Measurements from ENCODE around the gene FBXO38.

FBXO38 gene

DNA sequence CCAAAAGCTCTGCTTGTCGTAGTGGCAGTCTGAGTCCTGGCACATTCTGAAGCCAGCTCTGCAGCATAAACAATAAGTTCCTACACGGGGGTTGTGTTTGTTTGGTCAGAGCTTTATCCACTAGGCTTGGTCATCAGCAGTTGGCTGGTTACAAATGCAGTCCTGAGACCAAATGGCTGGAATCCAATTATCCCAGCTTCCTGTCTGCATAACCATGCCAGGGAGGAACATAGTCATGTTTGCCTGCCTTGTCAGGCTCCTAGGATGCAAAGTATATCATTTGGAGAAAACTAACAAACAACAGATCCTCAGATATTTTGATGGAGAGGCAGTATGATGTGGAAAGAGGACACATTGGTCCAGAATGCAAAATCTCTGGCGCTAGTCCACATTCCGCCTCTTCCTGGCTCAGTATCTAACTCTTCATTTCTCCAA, 85.8 kb downstream of the FBXO38 start:
- peak; percentile 44 for DNase-seq (ENCODE audit: extremely low read depth, low read depth)
- TF ChIP-seq, protein P1, sequence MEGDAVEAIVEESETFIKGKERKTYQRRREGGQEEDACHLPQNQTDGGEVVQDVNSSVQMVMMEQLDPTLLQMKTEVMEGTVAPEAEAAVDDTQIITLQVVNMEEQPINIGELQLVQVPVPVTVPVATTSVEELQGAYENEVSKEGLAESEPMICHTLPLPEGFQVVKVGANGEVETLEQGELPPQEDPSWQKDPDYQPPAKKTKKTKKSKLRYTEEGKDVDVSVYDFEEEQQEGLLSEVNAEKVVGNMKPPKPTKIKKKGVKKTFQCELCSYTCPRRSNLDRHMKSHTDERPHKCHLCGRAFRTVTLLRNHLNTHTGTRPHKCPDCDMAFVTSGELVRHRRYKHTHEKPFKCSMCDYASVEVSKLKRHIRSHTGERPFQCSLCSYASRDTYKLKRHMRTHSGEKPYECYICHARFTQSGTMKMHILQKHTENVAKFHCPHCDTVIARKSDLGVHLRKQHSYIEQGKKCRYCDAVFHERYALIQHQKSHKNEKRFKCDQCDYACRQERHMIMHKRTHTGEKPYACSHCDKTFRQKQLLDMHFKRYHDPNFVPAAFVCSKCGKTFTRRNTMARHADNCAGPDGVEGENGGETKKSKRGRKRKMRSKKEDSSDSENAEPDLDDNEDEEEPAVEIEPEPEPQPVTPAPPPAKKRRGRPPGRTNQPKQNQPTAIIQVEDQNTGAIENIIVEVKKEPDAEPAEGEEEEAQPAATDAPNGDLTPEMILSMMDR (IDR thresholded peaks at IDR 0.05; ENCODE audit: low read depth, low read length), result no peak

DNA sequence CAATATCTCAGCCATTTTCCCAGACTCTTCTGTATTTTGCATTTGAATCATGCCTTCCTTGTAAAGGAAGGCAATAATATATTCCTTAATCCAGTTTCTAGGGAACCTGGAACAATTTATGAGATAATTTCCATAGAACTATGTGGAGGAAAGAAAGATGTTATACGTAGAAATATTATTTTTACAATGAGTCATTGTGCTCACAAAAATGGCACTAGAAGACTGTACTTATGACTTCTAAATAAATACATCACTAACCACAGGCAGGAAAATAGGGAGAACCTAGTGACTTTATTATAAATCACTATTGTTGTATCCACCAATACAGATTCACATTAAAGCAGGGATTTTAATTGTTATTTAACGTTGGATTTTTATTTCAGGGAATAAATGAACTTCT, 87.6 kb downstream of the FBXO38 start:
- TF ChIP-seq, protein P1 (IDR thresholded peaks at IDR 0.05; ENCODE audit: low read depth, low read length), result no peak
- no peak for DNase-seq (ENCODE audit: extremely low read depth, low read depth)

DNA sequence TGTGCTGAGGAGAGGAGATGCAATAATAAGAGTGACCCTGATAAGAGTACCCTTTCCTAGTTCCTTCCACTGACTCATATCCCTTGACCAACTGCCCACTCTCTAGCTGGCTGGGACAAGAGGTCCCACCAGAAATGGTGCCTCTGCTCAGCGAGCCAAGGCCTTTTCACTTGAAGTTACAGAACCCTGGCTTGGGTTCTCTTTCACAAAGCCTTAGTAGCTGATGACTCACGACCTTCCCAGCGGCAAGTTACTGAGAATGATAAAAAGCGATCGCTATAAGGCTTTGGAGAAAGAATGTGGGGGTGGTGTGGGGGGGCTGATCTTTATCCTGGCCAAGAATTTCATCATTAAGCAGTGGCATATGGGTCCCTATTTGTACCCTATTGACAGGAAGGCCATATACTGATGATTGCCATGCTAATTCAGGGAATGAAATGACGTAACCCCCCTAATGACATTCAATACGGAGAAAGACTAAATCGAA, 90.3 kb downstream of the FBXO38 start:
- TF ChIP-seq, protein P1 (IDR thresholded peaks at IDR 0.05; ENCODE audit: low read depth, low read length), result no peak
- peak; percentile 59 for DNase-seq (ENCODE audit: extremely low read depth, low read depth)

DNA sequence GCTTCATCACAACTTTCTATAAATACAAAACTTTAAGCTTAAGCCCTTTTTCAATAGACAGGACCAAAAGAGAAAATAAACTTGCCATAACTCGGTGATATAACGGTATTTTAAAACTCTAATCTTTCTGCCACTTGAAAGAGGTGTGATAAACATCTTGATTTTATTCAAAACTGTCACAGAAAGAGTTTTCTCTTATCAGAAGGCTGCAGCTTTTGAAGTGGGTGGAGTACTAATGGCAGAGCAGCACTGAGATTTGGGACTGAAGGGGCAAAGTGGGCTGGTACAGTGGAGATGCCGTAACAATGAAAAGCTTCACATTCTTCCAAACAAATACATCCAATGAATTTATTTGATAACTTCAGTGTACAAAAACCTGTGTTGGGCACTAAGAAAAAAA, 92.5 kb downstream of the FBXO38 start:
- TF ChIP-seq, protein P1 (IDR thresholded peaks at IDR 0.05; ENCODE audit: low read depth, low read length), result no peak
- no peak for DNase-seq (ENCODE audit: extremely low read depth, low read depth)

DNA sequence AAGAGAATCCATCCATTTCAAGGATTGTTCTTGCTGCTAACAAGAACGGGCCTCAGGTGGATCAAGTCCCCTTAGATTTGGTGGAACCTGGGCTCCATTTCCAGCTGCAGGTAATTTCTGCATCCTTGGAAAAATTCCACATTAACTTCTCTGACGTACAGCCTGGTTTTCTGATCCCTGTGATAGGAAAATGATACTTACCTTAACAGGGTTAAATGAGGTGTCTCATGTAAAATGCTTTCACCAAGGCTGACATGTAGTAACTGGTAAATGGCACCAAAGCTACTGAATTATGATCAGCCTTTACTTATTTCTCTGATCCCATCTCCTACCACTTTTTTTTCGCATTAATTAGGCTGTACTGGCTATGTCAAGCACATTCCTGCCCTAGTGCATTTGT, 93.7 kb downstream of the FBXO38 start:
- DNase-seq (ENCODE audit: extremely low read depth, low read depth), result no peak
- TF ChIP-seq, protein P1 (IDR thresholded peaks at IDR 0.05; ENCODE audit: low read depth, low read length), result no peak

DNA sequence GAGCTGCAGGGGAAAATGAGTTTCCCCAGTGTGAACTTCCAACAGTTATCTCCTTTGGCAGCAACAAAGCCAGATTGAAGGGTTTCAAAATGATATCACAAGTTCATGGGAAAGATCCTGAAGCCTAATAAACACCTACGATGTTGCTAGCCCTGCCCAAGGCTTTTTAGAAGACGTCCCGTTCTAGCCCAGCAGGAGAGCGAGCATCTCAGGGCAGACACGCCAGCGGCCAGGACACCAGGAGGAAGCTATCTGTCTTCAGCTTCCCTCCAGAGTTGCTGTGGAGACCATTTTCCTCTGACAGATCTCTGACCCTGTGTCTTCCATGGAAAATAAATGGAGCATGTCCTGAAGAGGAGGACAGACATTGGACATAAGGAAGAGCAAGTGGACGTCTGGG, 98.4 kb downstream of the FBXO38 start:
- TF ChIP-seq, protein P1 (IDR thresholded peaks at IDR 0.05; ENCODE audit: low read depth, low read length), result no peak
- DNase-seq (ENCODE audit: extremely low read depth, low read depth), result no peak

DNA sequence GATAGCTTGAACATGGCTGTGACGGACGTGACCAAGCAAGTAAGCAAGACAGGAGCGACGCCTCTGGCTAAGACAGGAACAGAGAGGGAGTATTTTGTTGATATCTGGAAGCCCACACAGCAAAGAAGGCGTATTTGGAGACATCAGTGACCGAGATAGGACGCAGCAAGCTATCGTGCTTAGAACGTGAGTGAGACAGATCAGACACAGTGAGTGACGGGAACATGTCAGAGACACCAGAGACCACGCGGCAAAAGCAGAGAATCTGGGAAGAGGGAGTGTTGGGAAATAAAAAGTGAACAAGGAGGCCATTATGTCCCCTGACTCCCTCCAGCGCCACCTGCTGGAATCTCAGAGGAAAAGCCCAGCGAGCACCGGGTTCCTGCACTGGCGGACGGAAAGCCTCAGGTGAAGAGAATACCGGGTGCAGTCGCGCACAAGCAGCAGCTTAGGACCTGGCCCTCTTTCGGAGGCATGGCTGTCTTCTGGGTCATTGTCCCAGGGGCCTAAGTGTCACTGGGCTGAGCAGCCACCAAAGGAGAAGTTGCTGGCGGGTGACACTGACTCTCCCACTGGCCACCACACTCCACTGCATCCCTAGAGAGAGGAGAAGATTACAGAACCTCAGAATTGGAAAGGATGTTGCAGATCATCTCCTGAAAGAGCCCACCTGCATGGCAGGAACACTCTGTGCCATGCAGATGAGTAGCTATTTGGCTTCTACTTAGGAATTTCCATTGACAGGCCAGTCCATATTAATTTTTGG, 99.1 kb downstream of the FBXO38 start:
- no peak for DNase-seq (ENCODE audit: extremely low read depth, low read depth)
- TF ChIP-seq, protein P1 (IDR thresholded peaks at IDR 0.05; ENCODE audit: low read depth, low read length), result peak; percentile 75

All from AG09319 (cell line).